SK-N-SH (cell line): Measurements from ENCODE around the gene TRIL.

Experiments used
- CHD2 ChIP-seq: fragments of 150-350 bp; IDR thresholded peaks from 2 replicates; pipeline ENCODE4 v1.6.1; 2018; ENCODE audit warnings: low read length; ENCODE audit not compliant: partially characterized antibody
- EP300 ChIP-seq, 2 experiments: IDR thresholded peaks; 2 replicates each; pipeline versions ENCODE4 v1.4.0 to v1.6.1; 2012; ENCODE audit warnings: borderline replicate concordance in 1 of 2, low read depth in 1 of 2, low read length in 1 of 2
- JUND ChIP-seq: IDR thresholded peaks from 2 replicates; pipeline ENCODE4 v1.4.0; 2012
- POLR2AphosphoS5 ChIP-seq: IDR thresholded peaks from 2 replicates; pipeline ENCODE4 v1.6.1; 2012; ENCODE audit warnings: low read depth, low read length
- RCOR1 ChIP-seq: fragments of 150-350 bp; IDR thresholded peaks from 2 replicates; pipeline ENCODE4 v1.6.1; 2017; ENCODE audit warnings: antibody characterized with exemption, low read length
- RFX5 ChIP-seq: IDR thresholded peaks from 2 replicates; pipeline ENCODE4 v1.6.1; 2012; ENCODE audit warnings: mild to moderate bottlenecking, improper control_type of control experiment, low read length
- SIN3A ChIP-seq: IDR thresholded peaks from 2 replicates; pipeline ENCODE4 v1.6.1; 2012; ENCODE audit warnings: low read depth, mild to moderate bottlenecking, low read length, moderate library complexity, borderline replicate concordance
- TCF12 ChIP-seq: IDR thresholded peaks from 2 replicates; pipeline ENCODE4 v1.4.0; 2012
- YY1 ChIP-seq: IDR thresholded peaks from 2 replicates; pipeline ENCODE4 v1.4.0; 2012; ENCODE audit warnings: low read depth, mild to moderate bottlenecking
- TF ChIP-seq, protein P1 (sequence below): fragments of 200-600 bp; sonication (generic); IDR thresholded peaks from 2 replicates; pipeline ENCODE4 v1.6.1; 2017; ENCODE audit warnings: antibody characterized with exemption, mild to moderate bottlenecking, moderate library complexity
- TF ChIP-seq, protein P2 (sequence below): IDR thresholded peaks from 2 replicates; pipeline ENCODE4 v1.4.0; 2012; ENCODE audit warnings: low read depth
- TF ChIP-seq, protein P3 (sequence below): fragments of 150-350 bp; IDR thresholded peaks from 2 replicates; pipeline ENCODE4 v1.6.1; 2017; ENCODE audit warnings: antibody characterized with exemption, low read length, low read depth, borderline replicate concordance
- TF ChIP-seq, protein P4 (sequence below): IDR thresholded peaks from 2 replicates; pipeline ENCODE4 v1.6.1; 2012; ENCODE audit warnings: mild to moderate bottlenecking, low read depth, low read length, moderate library complexity

DNA sequence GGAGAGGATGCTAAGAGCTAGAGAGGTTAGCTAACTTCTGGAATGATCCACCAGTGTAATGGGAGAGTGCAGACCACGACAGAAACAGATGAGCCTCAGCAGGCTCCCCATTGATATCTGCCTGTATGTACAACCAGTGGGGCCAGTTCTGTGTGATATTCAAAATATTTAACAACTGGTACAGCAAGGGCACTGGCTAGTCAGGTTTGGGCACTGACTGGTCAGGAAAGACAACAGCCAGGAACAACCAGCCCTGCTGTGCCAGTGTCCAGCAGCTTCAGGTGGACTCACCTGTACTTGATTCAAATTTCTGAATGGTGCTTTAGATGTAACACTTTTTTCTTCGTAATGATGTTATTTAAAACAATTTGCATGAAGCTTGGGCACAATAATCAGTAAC, 5.9 kb upstream of the TRIL start:
- no peak for TF ChIP-seq POLR2AphosphoS5
- TF ChIP-seq, protein P1, sequence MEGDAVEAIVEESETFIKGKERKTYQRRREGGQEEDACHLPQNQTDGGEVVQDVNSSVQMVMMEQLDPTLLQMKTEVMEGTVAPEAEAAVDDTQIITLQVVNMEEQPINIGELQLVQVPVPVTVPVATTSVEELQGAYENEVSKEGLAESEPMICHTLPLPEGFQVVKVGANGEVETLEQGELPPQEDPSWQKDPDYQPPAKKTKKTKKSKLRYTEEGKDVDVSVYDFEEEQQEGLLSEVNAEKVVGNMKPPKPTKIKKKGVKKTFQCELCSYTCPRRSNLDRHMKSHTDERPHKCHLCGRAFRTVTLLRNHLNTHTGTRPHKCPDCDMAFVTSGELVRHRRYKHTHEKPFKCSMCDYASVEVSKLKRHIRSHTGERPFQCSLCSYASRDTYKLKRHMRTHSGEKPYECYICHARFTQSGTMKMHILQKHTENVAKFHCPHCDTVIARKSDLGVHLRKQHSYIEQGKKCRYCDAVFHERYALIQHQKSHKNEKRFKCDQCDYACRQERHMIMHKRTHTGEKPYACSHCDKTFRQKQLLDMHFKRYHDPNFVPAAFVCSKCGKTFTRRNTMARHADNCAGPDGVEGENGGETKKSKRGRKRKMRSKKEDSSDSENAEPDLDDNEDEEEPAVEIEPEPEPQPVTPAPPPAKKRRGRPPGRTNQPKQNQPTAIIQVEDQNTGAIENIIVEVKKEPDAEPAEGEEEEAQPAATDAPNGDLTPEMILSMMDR: no peak
- no peak for TF ChIP-seq CHD2
- TF ChIP-seq RCOR1: no peak
- no peak for TF ChIP-seq SIN3A
- TF ChIP-seq, protein P2, sequence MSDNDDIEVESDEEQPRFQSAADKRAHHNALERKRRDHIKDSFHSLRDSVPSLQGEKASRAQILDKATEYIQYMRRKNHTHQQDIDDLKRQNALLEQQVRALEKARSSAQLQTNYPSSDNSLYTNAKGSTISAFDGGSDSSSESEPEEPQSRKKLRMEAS: no peak
- no peak for TF ChIP-seq TCF12
- TF ChIP-seq, protein P3, sequence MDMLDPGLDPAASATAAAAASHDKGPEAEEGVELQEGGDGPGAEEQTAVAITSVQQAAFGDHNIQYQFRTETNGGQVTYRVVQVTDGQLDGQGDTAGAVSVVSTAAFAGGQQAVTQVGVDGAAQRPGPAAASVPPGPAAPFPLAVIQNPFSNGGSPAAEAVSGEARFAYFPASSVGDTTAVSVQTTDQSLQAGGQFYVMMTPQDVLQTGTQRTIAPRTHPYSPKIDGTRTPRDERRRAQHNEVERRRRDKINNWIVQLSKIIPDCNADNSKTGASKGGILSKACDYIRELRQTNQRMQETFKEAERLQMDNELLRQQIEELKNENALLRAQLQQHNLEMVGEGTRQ: no peak
- no peak for TF ChIP-seq JUND
- no peak for TF ChIP-seq YY1
- TF ChIP-seq, protein P4, sequence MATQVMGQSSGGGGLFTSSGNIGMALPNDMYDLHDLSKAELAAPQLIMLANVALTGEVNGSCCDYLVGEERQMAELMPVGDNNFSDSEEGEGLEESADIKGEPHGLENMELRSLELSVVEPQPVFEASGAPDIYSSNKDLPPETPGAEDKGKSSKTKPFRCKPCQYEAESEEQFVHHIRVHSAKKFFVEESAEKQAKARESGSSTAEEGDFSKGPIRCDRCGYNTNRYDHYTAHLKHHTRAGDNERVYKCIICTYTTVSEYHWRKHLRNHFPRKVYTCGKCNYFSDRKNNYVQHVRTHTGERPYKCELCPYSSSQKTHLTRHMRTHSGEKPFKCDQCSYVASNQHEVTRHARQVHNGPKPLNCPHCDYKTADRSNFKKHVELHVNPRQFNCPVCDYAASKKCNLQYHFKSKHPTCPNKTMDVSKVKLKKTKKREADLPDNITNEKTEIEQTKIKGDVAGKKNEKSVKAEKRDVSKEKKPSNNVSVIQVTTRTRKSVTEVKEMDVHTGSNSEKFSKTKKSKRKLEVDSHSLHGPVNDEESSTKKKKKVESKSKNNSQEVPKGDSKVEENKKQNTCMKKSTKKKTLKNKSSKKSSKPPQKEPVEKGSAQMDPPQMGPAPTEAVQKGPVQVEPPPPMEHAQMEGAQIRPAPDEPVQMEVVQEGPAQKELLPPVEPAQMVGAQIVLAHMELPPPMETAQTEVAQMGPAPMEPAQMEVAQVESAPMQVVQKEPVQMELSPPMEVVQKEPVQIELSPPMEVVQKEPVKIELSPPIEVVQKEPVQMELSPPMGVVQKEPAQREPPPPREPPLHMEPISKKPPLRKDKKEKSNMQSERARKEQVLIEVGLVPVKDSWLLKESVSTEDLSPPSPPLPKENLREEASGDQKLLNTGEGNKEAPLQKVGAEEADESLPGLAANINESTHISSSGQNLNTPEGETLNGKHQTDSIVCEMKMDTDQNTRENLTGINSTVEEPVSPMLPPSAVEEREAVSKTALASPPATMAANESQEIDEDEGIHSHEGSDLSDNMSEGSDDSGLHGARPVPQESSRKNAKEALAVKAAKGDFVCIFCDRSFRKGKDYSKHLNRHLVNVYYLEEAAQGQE: no peak
- no peak for TF ChIP-seq RFX5
- TF ChIP-seq EP300 (IDR thresholded peaks at IDR 0.05; ENCODE audit: borderline replicate concordance in 1 of 2, low read depth in 1 of 2, low read length in 1 of 2): no peak
